HCT116 (cell line): ENCODE measurements around the gene MAGI3. TPM values are rescaled to one million over a fixed set of nuclear protein-coding genes. Genes with fewer than 3 reads are reported as not detected.

ENCODE experiments used
- ATAC-seq: fragments of 200-7000 bp; cut with Tn5 transposase; 2 replicates; pipeline ENCODE4 v1.9.1; 2020; ENCODE audit warnings: mild to moderate bottlenecking, moderate library complexity
- BruUV-seq: library from RNA; stranded (reverse); fragments of 400-500 nt; replicated peaks from 2 replicates; lab custom pipeline; 2021; lab: Mats Ljungman, UMichigan
- CTCF ChIA-PET: fragments of 300-600 bp; sonication (Branson Sonifier 250); formaldehyde crosslinking; loops from one replicate; lab custom pipeline; 2021; ENCODE audit warnings: antibody characterized with exemption; lab: Charles Lee
- POLR2A ChIA-PET: fragments of 300-600, 350-600 bp; sonication (Branson Sonifier 250); formaldehyde crosslinking; loops from one replicate; lab custom pipeline; 2021; ENCODE audit warnings: antibody characterized with exemption; lab: Charles Lee
- RAD21 ChIA-PET, 2 experiments: fragments of 300-600 bp; sonication (Branson Sonifier 250); formaldehyde crosslinking; loops; one replicate each; lab custom pipeline; 2023; ENCODE audit warnings: low total read pairs in 2 of 2; ENCODE audit not compliant: uncharacterized antibody in 2 of 2, unreplicated experiment in 2 of 2, low non-redundant PET in 1 of 2; lab: Charles Lee
- DNase-seq: peaks from one replicate; pipeline ENCODE4 v3.0.0-alpha.2; 2010; ENCODE audit warnings: low read depth, low spot score
- H2AFZ ChIP-seq: fragments of 200-600 bp; shearing (Covaris generic), sonication (generic); 2 replicates; pipeline ENCODE4 v1.6.1; 2017; ENCODE audit warnings: low read depth, mixed run types, mixed read lengths, antibody characterized with exemption, low read length; ENCODE audit not compliant: poor library complexity, severe bottlenecking
- H3K27ac ChIP-seq: 2 replicates; pipeline ENCODE4 v1.5.1; 2012; ENCODE audit warnings: low read depth, low read length
- H3K27me3 ChIP-seq: fragments of 200-600 bp; sonication (generic); 2 replicates; pipeline ENCODE4 v1.6.1; 2016; ENCODE audit warnings: mixed run types, low read length, mixed read lengths; ENCODE audit not compliant: insufficient read depth
- H3K36me3 ChIP-seq, 2 experiments: fragments of 200-500 bp in 1 of 2; fragments of 200-600 bp in 1 of 2; sonication (Bioruptor generic) in 1 of 2; sonication (generic) in 1 of 2; 2 replicates each; pipeline versions ENCODE4 v1.5.1 to v1.6.1; 2014 to 2016; ENCODE audit warnings: low read length in 2 of 2, inconsistent platforms in 1 of 2, mixed read lengths in 1 of 2, mixed run types in 1 of 2; ENCODE audit not compliant: insufficient read depth in 2 of 2, control insufficient read depth in 1 of 2
- H3K4me1 ChIP-seq, 2 experiments: fragments of 200-600 bp in 1 of 2; sonication (generic) in 1 of 2; 2 replicates each; pipeline versions ENCODE4 v1.5.1 to v1.6.1; 2012 to 2017; ENCODE audit warnings: low read length in 2 of 2, inconsistent platforms in 1 of 2, mild to moderate bottlenecking in 1 of 2, mixed read lengths in 1 of 2, mixed run types in 1 of 2, moderate library complexity in 1 of 2; ENCODE audit not compliant: insufficient read depth in 2 of 2, control insufficient read depth in 1 of 2
- H3K4me2 ChIP-seq: fragments of 200-600 bp; sonication (generic); 2 replicates; pipeline ENCODE4 v1.6.1; 2017; ENCODE audit warnings: mixed run types, low read length, mixed read lengths
- H3K4me3 ChIP-seq, 2 experiments: fragments of 200-600 bp in 1 of 2; sonication (generic) in 1 of 2; replicated peaks in 1 of 2; 2 replicates each; pipeline ENCODE4 v1.5.1; 2011 to 2016; ENCODE audit warnings: low read length in 2 of 2, control low read depth in 1 of 2, low read depth in 1 of 2, mild to moderate bottlenecking in 1 of 2, mixed read lengths in 1 of 2, mixed run types in 1 of 2
- H3K79me2 ChIP-seq: fragments of 200-600 bp; sonication (generic); 2 replicates; pipeline ENCODE4 v1.6.1; 2017; ENCODE audit warnings: mild to moderate bottlenecking, mixed run types, low read length, moderate library complexity, mixed read lengths; ENCODE audit not compliant: insufficient read depth
- H3K9ac ChIP-seq: fragments of 200-600 bp; sonication (generic); 2 replicates; pipeline ENCODE4 v1.6.1; 2016; ENCODE audit warnings: low read length, mixed read lengths
- H3K9me2 ChIP-seq: fragments of 200-600 bp; sonication (generic), shearing (Covaris generic); 2 replicates; pipeline ENCODE4 v1.6.1; 2017; ENCODE audit warnings: mixed run types, mild to moderate bottlenecking, moderate library complexity; ENCODE audit not compliant: insufficient read depth
- H3K9me3 ChIP-seq, 2 experiments: fragments of 200-500 bp in 1 of 2; fragments of 200-600 bp in 1 of 2; sonication (Bioruptor generic) in 1 of 2; sonication (generic) in 1 of 2; 2 replicates each; pipeline ENCODE4 v1.6.1; 2014 to 2017; ENCODE audit warnings: low read length in 2 of 2, mixed read lengths in 2 of 2, inconsistent platforms in 1 of 2, low read depth in 1 of 2, mild to moderate bottlenecking in 1 of 2, mixed run types in 1 of 2, moderate library complexity in 1 of 2; ENCODE audit not compliant: control insufficient read depth in 1 of 2, insufficient read depth in 1 of 2
- H4K20me1 ChIP-seq: fragments of 200-600 bp; sonication (generic), shearing (Covaris generic); 2 replicates; pipeline ENCODE4 v1.6.1; 2017; ENCODE audit warnings: mixed run types, mild to moderate bottlenecking, moderate library complexity; ENCODE audit not compliant: insufficient read depth
- ATF3 ChIP-seq: IDR thresholded peaks from 2 replicates; pipeline ENCODE4 v1.6.1; 2012
- CBX3 ChIP-seq: IDR thresholded peaks from 2 replicates; pipeline ENCODE4 v1.6.1; 2012; ENCODE audit warnings: low read depth
- EGR1 ChIP-seq: IDR thresholded peaks from 2 replicates; pipeline ENCODE4 v1.6.1; 2012; ENCODE audit warnings: low read depth
- ELF1 ChIP-seq: IDR thresholded peaks from 2 replicates; pipeline ENCODE4 v1.6.1; 2012; ENCODE audit warnings: low read depth, borderline replicate concordance
- JUND ChIP-seq: IDR thresholded peaks from 2 replicates; pipeline ENCODE4 v1.6.1; 2012
- POLR2AphosphoS5 ChIP-seq: IDR thresholded peaks from 2 replicates; pipeline ENCODE4 v1.6.1; 2011; ENCODE audit warnings: mild to moderate bottlenecking, low read depth, low read length, moderate library complexity
- REST ChIP-seq: IDR thresholded peaks from 2 replicates; pipeline ENCODE4 v1.6.1; 2012; ENCODE audit warnings: low read depth
- SIN3A ChIP-seq: IDR thresholded peaks from 2 replicates; pipeline ENCODE4 v1.6.1; 2012; ENCODE audit warnings: low read depth
- SRF ChIP-seq: IDR thresholded peaks from 2 replicates; pipeline ENCODE4 v1.6.1; 2012; ENCODE audit warnings: low read depth
- YY1 ChIP-seq: IDR thresholded peaks from 2 replicates; pipeline ENCODE4 v1.6.1; 2011; ENCODE audit warnings: low read length, low read depth, moderate library complexity, mild to moderate bottlenecking; ENCODE audit not compliant: insufficient replicate concordance; ENCODE audit errors: extremely low read depth
- intact Hi-C: fragments of 100-400 bp; cut with micrococcal nuclease; formaldehyde crosslinking; loops from 2 replicates; pipeline ENCODE4 v1.10.0; 2022
- total RNA-seq: library from RNA; stranded (reverse); gene quantifications from one replicate; pipeline ENCODE4 v1.2.1, GENCODE V29; 2021; ENCODE audit not compliant: unreplicated experiment
- TF ChIP-seq, protein P1 (sequence below), 3 experiments: fragments of 200-600 bp in 1 of 3; sonication (generic) in 1 of 3; IDR thresholded peaks in 2 of 3; conservative IDR thresholded peaks in 1 of 3; 2 replicates each; pipeline ENCODE4 v1.5.1; 2012 to 2017; ENCODE audit warnings: low read depth in 2 of 3, low read length in 2 of 3, antibody characterized with exemption in 1 of 3, borderline replicate concordance in 1 of 3, control low read depth in 1 of 3, mild to moderate bottlenecking in 1 of 3, mixed read lengths in 1 of 3, mixed run types in 1 of 3, moderate library complexity in 1 of 3; ENCODE audit not compliant: insufficient read depth in 1 of 3
- TF ChIP-seq, protein P2 (sequence below): IDR thresholded peaks from 2 replicates; pipeline ENCODE4 v1.6.1; 2011; ENCODE audit warnings: mild to moderate bottlenecking, low read length, moderate library complexity; ENCODE audit not compliant: insufficient replicate concordance; ENCODE audit errors: extremely low read depth
- TF ChIP-seq, protein P3 (sequence below): IDR thresholded peaks from 2 replicates; pipeline ENCODE4 v1.6.1; 2012

MAGI3 gene
- total RNA-seq, 1 experiment from 2014 or later = 11.8 TPM

DNA sequence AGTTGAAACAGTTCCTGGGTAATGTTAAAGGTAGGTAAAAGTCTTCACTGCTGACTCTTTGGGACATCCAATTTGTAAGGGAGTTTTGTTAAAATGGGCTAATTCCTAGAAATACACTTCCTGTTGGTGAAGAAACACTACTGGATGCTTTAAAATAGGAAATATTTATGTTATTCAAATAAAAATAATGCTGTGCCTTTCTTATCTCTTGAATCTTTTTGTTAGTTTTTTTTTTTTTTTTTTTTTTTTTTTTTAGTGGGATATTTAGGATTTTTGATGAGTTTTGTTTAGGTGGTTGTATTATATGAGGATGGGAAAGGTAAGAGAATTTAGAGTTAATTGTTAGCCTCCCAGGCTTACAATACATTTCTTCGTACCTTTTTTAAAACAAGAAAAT is 4.5 kb downstream of the MAGI3 start:
- no peak overlapping the region for H2AFZ ChIP-seq
- H3K79me2 ChIP-seq = peaks cover 82% of the 10 kb centered on the region
- ChIA-PET CTCF (no interaction called here), RAD21 (no interaction called here), POLR2A (no interaction called here)
- TF ChIP-seq, protein P1, sequence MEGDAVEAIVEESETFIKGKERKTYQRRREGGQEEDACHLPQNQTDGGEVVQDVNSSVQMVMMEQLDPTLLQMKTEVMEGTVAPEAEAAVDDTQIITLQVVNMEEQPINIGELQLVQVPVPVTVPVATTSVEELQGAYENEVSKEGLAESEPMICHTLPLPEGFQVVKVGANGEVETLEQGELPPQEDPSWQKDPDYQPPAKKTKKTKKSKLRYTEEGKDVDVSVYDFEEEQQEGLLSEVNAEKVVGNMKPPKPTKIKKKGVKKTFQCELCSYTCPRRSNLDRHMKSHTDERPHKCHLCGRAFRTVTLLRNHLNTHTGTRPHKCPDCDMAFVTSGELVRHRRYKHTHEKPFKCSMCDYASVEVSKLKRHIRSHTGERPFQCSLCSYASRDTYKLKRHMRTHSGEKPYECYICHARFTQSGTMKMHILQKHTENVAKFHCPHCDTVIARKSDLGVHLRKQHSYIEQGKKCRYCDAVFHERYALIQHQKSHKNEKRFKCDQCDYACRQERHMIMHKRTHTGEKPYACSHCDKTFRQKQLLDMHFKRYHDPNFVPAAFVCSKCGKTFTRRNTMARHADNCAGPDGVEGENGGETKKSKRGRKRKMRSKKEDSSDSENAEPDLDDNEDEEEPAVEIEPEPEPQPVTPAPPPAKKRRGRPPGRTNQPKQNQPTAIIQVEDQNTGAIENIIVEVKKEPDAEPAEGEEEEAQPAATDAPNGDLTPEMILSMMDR (IDR thresholded peaks at IDR 0.05 in 2 of 3, conservative IDR thresholded peaks at IDR 0.05 in 1 of 3; ENCODE audit: borderline replicate concordance in 1 of 3, insufficient read depth in 1 of 3, low read depth in 2 of 3, low read length in 2 of 3) = no peak
- no peak for TF ChIP-seq EGR1
- TF ChIP-seq SIN3A = no peak
- TF ChIP-seq, protein P2, sequence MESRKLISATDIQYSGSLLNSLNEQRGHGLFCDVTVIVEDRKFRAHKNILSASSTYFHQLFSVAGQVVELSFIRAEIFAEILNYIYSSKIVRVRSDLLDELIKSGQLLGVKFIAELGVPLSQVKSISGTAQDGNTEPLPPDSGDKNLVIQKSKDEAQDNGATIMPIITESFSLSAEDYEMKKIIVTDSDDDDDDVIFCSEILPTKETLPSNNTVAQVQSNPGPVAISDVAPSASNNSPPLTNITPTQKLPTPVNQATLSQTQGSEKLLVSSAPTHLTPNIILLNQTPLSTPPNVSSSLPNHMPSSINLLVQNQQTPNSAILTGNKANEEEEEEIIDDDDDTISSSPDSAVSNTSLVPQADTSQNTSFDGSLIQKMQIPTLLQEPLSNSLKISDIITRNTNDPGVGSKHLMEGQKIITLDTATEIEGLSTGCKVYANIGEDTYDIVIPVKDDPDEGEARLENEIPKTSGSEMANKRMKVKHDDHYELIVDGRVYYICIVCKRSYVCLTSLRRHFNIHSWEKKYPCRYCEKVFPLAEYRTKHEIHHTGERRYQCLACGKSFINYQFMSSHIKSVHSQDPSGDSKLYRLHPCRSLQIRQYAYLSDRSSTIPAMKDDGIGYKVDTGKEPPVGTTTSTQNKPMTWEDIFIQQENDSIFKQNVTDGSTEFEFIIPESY = no peak
- no peak for TF ChIP-seq YY1
- TF ChIP-seq ELF1 = no peak
- TF ChIP-seq SRF = no peak
- no peak for TF ChIP-seq POLR2AphosphoS5
- no peak for TF ChIP-seq REST
- TF ChIP-seq, protein P3, sequence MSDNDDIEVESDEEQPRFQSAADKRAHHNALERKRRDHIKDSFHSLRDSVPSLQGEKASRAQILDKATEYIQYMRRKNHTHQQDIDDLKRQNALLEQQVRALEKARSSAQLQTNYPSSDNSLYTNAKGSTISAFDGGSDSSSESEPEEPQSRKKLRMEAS = no peak
- TF ChIP-seq ATF3 = no peak
- no peak for TF ChIP-seq JUND
- no peak for TF ChIP-seq CBX3
- ATAC-seq = no peak
- no peaks in the 10 kb centered on the region for H3K27me3 ChIP-seq
- H3K36me3 ChIP-seq = no peaks in the 10 kb centered on the region
- no peaks in the 10 kb centered on the region for H3K9me2 ChIP-seq
- no peak overlapping the region for H3K27ac ChIP-seq
- peaks cover 4 to 40% of the 10 kb centered on the region in 2 experiments; a peak in 3 of 4 replicates for H3K4me1 ChIP-seq
- H3K4me2 ChIP-seq = no peak overlapping the region
- H3K4me3 ChIP-seq = no peak overlapping the region
- H3K9me3 ChIP-seq = no peaks in the 10 kb centered on the region
- H4K20me1 ChIP-seq = peaks cover 5% of the 10 kb centered on the region; the same call in 1 of the 2 replicates
- no peak for DNase-seq
- BruUV-seq = no TSS peak
- intact Hi-C loops = no loop called here
- H3K9ac ChIP-seq = no peak overlapping the region
